HG03575 (cell line): ENCODE results near the gene SPIN2B.
A peak's percentile ranks its signal among the peaks of the same experiment; 100 is the strongest.
"Not testable (repeated sequence)": the region's sequence is repeated elsewhere in the genome, so short reads cannot be mapped to it uniquely, and the experiment has no call there.

Experiments
- ATAC-seq: cut with Tn5 transposase; IDR thresholded peaks from one replicate; pipeline ENCODE4 v1.9.1; 2021; ENCODE audit not compliant: unreplicated experiment, insufficient number of reproducible peaks, low FRiP score; ENCODE audit errors: extremely low read depth

Gene SPIN2B

GRCh38 chrX:57121162-57121755 is at the start of gene SPIN2B:
TSS of gene SPIN2B (minus strand) at chrX:57121548.
- peak; percentile 97 for ATAC-seq

- ATAC-seq: no peak
These were observed 35.2 kb upstream of the SPIN2B start for GRCh38 chrX:57156397-57157049.

GRCh38 chrX:57155171-57155570 is 33.8 kb upstream of the SPIN2B start:
- ATAC-seq: no peak

GRCh38 chrX:57152222-57152621 is 30.9 kb upstream of the SPIN2B start:
- not testable (repeated sequence) for ATAC-seq

GRCh38 chrX:57138674-57139073 is 17.3 kb upstream of the SPIN2B start:
- no peak for ATAC-seq

DNA sequence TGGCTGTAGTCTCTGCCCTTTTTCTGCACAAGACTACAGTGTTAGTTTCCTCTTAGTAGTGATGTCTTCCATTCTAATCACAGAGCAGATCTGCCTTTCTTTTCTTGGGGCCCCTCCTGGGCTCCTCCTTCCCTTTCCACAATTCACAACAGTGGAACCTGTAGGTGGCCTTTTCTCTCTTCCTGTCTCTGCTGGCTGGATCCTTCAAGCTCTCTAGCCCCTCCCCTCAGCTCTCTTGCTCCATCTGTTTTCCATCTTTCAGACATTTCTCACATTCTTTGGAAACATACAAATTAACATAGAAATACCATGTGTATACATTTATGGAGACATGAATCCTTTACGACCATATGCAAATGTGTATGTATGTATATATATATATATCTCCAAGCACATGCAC is 16.2 kb upstream of the SPIN2B start:
- ATAC-seq: no peak

- not testable (repeated sequence) for ATAC-seq
These were observed 15.7 kb upstream of the SPIN2B start, which contains the start of gene SPIN2A for GRCh38 chrX:57137073-57137472. TSS of gene SPIN2A (minus strand) at chrX:57137397. CDS start at chrX:57136597, 800 bp downstream.

DNA sequence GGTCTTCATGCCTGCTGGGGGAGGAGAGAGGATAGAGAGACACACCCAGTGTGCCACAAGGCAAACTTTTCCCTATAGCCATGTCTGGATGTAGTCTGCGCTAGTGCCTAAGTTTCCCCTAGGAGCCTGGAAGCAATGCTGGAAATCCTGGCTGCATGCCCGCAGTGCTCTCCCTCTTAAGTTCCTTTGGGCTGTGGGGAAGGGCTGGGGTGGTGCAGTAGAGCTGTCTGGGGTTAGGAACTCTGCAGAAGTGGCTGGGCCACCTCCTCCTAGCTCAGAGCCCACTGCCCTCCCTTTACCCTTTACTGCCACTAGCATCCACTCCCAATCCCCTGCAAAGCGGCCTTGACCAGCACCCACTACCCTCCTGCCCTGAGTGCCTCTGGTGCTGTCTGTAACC is 15.2 kb upstream of the SPIN2B start:
- ATAC-seq: not testable (repeated sequence)

DNA sequence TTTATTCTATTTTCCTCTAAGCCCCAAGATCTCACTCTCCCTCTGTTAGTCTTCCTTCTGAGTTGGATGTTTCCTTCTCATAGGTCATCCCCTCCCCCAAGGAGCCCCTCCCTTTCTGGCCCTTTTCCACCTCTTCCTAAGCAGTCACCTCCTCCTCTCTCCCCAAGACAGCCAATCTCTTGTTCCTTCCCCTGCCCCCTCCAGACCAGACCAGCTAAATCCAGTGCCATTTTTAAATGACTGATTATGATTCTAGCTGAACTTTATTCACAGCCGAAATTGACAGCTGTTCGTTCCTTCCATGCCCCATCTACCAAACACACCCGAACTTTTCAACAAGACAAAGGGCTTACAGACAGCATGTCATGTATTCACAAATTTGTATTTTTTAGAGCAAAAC is 13.9 kb upstream of the SPIN2B start:
- no peak for ATAC-seq

DNA sequence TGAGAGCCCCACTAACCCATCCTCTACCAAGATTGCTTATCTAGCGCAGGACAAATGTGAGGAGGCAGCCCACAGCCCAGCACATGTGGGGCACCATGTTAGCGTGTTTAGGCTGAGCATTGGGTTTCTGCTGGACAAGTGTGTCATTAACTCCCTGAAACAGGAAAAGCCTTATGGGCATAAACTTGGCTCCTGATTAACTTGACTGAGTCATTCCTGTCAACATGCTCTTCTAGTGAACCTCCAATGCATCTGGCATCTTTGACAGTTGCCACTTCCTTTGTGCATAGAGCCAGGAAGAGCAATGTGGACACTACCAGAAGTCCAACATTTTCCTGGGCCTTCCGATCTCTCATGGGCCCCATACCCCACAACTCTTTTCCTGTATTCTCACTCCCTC is 13.4 kb upstream of the SPIN2B start:
- ATAC-seq: no peak

DNA sequence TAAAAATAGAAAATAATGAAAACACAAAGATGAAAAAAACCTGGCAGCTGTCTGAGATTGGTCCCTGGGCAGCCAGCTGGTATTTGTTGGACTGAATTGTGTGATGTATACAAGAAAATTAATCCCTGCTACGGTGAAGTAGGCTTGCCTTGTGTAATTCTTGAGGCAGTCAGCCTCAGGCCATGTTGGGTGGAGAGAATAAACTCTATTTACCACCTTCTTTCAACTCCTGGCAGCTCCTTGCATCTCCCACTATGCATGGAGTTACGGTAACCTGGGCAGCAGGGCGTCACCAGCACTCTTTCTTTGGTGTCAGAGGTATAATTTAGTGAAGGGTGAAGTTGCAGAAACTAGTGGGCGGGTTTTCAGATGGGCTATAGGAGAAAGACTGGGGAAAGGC is 12.4 kb upstream of the SPIN2B start:
- no peak for ATAC-seq

DNA sequence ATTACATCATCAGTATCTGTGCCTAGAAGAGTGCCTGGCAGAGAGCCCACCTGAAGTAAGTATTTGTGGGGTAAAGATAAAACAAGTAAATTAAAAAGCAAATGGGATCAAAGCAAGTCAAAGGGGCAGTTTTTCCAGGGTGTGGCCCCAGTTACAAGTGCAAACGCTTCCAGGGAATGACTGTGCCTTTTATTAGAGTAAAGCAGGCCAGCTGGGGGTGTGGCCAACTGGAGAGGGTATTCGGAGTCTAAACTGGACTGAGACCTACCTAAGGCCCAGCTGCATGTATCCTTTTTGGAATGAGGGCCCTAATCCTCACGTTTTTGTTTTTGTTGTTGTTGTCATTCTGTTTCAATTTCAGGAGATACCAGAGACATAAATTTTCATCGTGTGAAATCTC is 11.9 kb upstream of the SPIN2B start:
- ATAC-seq: not testable (repeated sequence)

GRCh38 chrX:57132046-57132445 is 10.7 kb upstream of the SPIN2B start:
- ATAC-seq: no peak

DNA sequence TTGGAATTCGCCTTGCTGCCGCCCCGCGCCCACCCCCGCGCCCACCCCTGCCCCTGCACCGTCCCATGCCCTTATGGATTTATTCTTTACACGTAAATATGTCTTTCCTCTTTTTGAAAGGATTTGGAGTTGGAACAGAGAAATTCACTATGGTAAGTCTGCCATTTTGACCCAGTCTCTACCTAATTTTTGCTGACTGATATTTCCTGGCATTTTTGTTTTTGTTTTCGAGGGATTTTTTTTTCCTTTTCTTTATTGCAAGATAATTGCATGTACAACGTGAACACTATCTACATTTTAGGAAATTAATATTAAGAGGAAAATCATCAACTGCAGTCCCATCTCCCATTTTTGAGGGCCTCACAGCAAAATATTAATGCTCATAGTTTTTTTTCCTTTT is 468 bp upstream of the SPIN2B start:
- no peak for ATAC-seq

GRCh38 chrX:57120619-57121161 is 658 bp downstream of the SPIN2B start:
- not testable (repeated sequence) for ATAC-seq

GRCh38 chrX:57119416-57119815 is 1.9 kb downstream of the SPIN2B start:
- no peak for ATAC-seq

- not testable (repeated sequence) for ATAC-seq
These were observed 3.8 kb downstream of the SPIN2B start for GRCh38 chrX:57117566-57117965.

DNA sequence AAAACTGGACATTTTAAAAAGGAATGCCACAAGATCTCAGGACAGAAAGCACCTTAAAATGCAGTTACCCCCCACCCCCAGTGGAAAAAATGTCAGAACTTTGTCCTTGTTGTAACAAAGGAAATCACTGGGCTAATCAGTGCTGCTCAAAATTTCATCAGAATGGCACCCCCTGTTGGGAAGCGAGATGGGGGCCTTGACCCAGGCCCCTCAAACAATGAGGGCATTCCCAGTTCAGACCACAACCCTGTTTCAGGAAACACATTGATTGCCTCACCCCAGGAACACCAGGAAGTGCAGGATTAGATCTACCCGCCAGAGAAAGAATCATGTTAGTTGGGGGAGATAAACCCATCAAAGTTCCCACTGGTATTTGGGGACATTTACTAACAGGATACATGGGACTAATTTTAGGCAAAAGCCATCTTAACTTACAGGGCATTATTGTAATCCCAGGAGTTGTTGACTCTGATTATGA is 16.4 kb downstream of the SPIN2B start:
- no peak for ATAC-seq

GRCh38 chrX:57104406-57104805 is 16.9 kb downstream of the SPIN2B start:
- no peak for ATAC-seq

GRCh38 chrX:57103489-57103888 is 17.9 kb downstream of the SPIN2B start:
- ATAC-seq: no peak
